AML-193 (cell line): Measurements from ENCODE around the gene EVX2.
A peak's percentile ranks its signal among the peaks of the same experiment; 100 is the strongest.

Experiments
- DNase-seq, 2 experiments: peaks; one replicate each; lab custom pipeline; 2025; lab: John Stamatoyannopoulos, UW

Gene EVX2

DNA sequence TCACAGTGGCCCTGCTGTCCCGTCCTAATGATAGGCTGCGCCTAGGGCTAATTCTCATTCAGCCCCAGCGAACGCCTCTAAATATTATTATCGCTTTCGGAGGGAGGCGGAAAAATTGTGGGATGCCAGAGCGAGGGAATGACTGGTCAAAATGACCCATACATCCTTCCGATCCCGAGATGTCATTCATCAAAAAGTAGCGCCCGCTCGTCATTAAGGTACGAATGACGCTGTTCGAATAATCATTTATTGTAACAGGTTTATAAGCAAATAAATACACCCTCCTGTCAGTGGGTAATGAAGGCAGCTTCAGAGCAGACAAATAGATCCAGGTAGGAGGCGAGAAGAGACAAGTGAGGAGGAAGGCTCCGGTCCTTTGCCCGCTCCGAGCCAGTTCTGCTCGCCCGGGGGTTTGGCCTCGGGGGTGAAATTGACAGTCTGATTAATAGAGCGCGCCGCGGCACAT is at the start of gene EVX2:
TSS of gene EVX2 (minus strand) at position 167 of the 466 bp plus-strand sequence. CDS start 186 bp downstream, outside the sequence.
- no peak for DNase-seq

GRCh38 chr2:176133389-176133788 is 49.6 kb upstream of the EVX2 start:
- no peak for DNase-seq

DNA sequence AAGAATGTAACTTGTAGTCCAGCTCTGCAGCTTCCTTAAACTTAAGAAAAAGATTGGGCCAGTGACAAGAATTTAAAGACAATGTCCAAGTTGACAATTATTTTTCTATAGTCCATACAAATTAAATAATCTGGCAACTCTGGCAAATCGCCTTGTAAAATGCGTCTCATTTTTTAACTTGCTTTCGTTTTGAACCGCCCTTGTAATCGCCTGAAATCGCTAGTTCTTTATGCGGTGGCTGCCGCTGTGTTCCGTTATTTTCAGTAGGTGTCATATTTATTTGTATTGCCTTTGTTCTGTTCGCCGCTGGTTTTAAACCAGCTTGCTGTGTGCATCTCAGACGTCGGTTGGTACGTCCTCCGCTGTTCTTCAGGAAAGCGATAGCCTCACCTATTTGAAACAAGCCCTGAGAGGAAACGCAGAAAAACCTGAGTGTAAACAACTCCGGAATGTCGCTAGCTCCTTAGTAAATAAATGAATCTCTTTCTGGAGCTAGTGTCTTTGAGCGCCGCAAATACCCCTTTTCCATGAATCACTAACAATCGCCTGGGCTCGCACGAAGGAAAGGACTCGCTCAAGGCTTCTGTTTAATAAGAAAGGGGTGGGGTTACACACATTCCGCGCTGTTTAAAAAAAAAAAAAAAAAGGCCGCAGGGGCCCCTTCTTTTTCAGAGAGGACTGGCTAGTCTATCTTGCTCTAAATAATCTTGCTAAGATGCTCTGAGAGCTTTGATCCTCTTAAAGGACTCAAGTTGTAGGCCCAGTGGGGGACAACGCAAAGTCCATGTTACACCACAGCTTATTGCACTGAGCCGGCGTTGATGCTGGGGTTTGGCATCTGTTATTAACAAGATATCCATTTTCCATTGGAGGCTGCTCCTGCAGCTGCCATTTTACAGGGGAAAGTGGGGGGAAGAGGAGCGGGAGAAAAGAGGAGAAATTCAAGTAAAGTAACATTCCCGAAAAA is 48.7 kb upstream of the EVX2 start:
- no peak for DNase-seq

DNA sequence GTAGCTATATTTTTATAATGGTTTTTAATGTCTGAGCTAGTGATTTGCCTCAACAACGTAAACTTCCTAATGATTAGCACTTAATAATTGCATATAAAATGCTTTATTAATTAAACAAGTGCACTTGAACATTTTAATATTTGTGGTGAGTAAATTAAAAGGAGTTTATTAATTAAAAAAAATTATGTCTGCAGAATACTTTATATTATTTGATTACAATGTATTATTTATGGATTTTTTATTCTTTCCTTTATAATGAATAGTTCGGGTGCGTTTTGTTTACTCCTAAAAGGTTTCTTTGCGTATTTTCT is 48.0 kb upstream of the EVX2 start:
- no peak for DNase-seq

- no peak for DNase-seq
Observed at GRCh38 chr2:176130957-176131847, 47.4 kb upstream of the EVX2 start.

DNA sequence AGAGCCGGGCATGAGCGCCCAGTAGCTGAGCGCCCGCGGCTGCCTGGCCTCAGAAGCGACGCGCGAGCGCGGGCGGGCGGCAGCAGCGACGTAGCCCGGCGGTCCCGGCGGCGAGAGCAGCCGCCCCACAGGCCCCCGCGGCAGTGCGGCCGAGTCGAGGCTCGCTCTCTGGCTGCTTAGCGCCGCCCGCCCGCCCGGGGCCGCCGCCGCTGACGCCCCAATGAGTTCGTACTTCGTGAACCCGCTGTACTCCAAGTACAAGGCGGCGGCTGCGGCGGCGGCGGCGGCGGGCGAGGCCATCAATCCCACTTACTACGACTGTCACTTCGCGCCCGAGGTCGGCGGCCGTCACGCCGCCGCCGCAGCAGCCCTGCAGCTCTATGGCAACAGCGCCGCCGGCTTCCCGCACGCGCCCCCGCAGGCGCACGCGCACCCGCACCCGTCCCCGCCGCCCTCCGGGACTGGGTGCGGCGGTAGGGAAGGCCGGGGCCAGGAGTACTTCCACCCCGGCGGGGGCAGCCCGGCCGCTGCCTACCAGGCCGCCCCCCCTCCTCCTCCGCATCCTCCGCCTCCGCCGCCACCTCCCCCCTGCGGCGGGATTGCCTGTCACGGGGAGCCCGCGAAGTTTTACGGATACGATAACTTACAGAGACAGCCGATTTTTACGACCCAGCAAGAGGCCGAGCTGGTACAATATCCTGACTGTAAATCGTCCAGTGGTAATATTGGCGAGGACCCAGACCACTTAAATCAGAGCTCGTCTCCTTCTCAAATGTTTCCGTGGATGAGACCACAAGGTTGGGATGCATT is 46.6 kb upstream of the EVX2 start:
- DNase-seq: no peak

DNA sequence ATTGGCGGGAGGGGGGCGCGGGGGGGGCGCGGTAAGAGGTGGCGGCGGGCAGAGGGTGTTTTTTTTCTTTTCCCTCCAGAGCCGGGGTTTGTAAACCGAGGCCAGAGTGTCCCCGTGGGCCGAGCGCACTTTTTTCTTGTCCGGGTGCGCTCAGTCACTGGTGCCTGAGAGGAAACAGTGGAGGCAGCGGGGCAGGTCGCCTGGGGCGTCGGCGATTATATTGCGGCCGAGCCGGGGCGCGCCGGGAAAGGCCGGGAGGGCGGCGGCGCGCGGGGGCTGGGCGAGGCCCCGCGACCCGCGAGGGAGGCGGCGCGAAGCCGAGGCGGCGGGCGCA is 46.0 kb upstream of the EVX2 start:
- no peak for DNase-seq

DNA sequence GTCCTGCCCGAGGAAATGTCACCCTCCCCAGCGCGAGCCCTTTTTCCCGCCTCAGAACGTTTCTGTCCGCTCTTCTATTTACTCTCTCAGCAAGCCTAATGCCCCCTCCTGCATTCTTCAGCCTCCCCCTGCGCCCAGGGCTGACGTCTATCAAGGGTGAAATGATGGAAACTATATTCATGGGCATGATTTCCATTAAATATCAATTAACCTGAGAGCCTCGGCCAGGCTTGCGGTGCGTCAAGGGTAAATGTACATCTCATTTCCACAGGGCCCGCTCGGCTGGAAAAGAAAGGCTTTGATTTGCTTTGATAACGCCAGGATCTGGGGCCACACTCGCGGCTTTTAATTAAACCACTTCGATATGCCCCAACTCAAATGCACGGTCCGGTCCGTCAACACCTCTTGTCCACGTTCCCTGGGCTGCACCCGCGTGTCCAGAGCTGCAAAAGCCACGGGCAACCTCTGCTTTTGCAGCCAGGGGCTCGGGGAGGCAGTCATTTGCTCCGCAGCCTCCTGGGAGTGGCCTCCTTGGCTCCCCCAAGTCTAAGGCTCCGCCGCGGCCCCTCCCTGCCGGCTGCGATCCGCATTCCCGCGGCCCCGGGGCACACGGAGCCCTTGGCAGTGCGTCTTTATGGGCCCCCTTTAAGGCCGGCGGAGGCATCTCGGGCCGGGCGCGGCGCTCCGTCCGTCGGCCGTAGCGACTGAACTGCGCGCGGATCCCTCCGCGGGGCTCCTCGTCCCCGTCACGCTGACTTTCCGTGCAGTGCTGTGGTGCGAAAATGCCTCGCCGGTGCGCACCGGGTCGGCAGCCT is 45.4 kb upstream of the EVX2 start, which contains the start of gene HOXD8:
TSS of gene HOXD8 (plus strand) at position 724 of the 815 bp plus-strand sequence. CDS start 662 bp downstream, outside the sequence.
- no peak for DNase-seq

DNA sequence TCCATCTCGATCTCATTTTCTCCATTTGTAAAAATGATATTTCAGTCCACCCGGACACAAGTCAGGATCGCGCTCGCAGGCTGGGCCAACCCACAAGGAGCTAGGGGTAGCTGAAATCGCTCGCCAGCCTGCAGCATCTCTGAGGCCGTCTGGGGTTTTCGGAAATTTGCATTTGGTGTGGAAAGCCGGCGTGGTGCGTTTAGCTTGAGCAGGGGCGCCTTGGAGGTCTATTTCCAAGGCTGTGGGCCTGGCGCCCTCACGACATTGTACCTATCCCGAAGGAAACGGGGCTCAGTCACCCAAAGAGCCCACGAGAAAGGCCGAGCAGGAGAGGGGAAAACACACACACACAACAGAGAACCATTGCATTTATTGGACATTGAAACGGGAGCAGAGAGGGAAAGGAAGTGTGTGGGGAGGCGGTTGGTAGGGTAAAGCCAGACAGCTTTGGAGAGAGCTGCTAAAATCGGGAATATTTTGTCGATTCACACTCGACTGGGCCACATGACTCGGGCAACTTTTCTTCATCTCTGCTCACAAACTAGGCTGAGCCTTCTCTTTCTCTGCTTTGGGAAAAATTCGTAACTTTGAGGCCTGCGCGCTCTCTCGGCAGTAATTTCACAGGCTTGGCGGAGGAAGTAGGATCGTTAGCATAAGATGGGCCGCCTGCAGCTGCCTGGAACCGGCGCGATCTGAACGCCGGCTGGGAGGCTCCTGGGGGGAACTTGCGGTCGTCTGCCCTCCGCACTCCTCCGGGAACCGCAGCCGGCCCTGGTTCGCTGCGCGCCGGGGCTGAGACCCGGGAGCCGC is 44.6 kb upstream of the EVX2 start:
- no peak for DNase-seq

DNA sequence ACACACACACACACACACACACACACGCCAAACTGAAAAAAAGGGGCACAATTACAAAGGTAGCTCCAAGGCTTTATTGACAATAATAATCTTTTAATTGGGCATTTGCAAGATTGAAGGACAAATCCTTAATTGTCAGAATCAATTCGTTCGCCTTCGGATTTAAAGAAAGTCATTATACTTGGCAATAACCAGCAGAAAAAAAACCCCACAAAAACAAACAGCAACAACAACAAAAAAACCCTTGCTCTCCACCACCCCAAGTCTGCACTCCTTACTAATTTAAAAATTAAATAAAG is 44.0 kb upstream of the EVX2 start:
- DNase-seq: no peak

DNA sequence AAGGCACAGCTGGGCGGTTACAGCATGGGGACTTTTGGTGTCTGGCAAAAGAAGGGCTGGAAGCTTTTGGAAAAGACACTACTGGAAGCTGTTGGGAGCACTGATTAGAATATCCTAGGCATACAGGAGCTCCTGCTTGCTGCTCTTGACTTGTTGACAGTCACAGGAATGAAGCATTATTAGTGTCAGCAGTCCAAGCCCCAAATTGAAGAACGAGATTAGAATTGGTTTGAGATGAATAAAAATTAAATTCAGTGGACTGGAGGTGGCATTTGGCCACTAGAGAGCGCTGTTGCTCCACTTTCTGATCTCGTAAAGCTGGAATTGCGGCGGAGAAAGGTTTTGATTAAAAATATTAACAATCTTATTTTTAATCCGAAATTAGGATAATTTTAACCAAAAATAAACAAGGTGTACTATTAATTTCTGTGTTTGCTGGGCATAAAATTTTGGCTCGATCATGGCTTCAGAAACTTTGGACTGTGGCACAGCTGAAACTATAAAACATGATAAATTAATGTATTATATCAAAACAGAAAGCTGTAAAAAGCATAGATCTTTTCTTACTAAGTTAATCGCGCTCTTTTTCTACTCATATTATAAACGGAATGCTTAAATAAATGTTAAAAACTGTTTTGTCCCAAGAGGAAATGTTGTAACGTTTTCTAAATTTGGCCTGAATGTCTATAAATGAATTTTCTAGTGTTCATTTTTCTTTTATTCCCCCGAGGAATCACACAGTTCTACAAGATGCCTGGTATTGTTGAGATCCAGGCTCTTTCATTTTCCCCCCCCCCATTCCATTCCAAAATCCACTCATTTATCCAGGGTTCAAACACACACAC is 43.4 kb upstream of the EVX2 start:
- DNase-seq: peak; percentile 23 to 30

GRCh38 chr2:176125772-176126054 is 42.0 kb upstream of the EVX2 start:
- no peak for DNase-seq

GRCh38 chr2:176124947-176125771 is 41.4 kb upstream of the EVX2 start:
- DNase-seq: no peak

- DNase-seq: no peak
Observed at GRCh38 chr2:176124110-176124946, 40.6 kb upstream of the EVX2 start.

DNA sequence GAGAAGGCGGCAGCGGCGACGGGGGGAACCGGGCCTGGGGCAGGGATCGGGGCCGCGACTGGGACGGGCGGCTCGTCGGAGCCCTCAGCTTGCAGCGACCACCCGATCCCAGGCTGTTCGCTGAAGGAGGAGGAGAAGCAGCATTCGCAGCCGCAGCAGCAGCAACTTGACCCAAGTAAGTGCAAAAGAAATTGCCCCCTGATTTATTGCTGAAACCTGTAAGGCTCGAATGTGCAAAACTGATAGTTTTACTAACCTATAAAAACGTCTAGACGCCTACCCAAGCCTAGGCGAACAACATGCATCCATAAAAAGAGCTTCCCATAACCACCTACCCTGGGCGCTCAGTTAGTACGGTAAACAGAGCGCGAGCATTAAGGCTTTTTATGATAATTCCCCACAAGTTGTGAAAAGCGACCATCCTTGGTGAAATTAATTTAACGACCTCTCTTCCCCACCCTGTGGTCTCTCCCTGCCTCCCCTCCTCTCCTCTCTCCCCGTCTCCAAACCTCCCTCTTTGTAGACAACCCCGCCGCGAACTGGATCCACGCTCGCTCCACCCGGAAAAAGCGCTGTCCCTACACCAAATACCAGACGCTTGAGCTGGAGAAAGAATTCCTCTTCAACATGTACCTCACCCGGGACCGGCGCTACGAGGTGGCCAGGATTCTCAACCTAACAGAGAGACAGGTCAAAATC is 39.8 kb upstream of the EVX2 start:
- DNase-seq: no peak

GRCh38 chr2:176122683-176123410 is 39.1 kb upstream of the EVX2 start, which contains the start of gene HOXD9:
TSS of gene HOXD9 (plus strand) at chr2:176122719. CDS start at chr2:176122769, 50 bp downstream.
- no peak for DNase-seq
